T-cell (primary cell): ENCODE results near the gene ZIC2. TPM values are rescaled to one million over a fixed set of nuclear protein-coding genes. Genes with fewer than 3 reads are reported as not detected.

ENCODE experiments used
- ATAC-seq, 4 experiments: fragments of 200-7000 bp in 3 of 4; fragments of 150-1000 bp in 1 of 4; cut with Tn5 transposase; replicated peaks in 1 of 4; 1 replicate in 3 of 4; 2 replicates in 1 of 4; pipeline ENCODE4 v1.10.0; 2021; ENCODE audit warnings: moderate library complexity in 3 of 4, mild to moderate bottlenecking in 2 of 4, moderate number of reproducible peaks in 1 of 4
- CTCF ChIA-PET, 2 donors: fragments of 300-600 bp; sonication (Branson Sonifier 250); formaldehyde crosslinking; loops; one replicate each; lab custom pipeline; 2022; ENCODE audit warnings: antibody characterized with exemption in 2 of 2; lab: Charles Lee
- POLR2A ChIA-PET, 2 donors: fragments of 300-600 bp; sonication (Branson Sonifier 250); formaldehyde crosslinking; loops; one replicate each; lab custom pipeline; 2022; ENCODE audit warnings: antibody characterized with exemption in 2 of 2; lab: Charles Lee
- DNase-seq, 35 experiments: peaks; one replicate each; pipeline versions ENCODE4 v3.0.0 to v3.0.0-alpha.2; 2013 to 2023
- H3K27ac ChIP-seq: one replicate; pipeline ENCODE4 v1.5.1; 2013; ENCODE audit warnings: low read length
- H3K27me3 ChIP-seq, 2 experiments: replicated peaks in 1 of 2; 1 replicate in 1 of 2; 2 replicates in 1 of 2; pipeline versions ENCODE4 v1.6.1 to v1.7.0; 2013; ENCODE audit warnings: low read length in 1 of 2, mixed read lengths in 1 of 2; ENCODE audit not compliant: control insufficient read depth in 2 of 2, insufficient read depth in 2 of 2; ENCODE audit errors: extremely low read depth in 1 of 2
- H3K36me3 ChIP-seq, 2 donors: 1 replicate in 1 of 2; 2 replicates in 1 of 2; pipeline versions ENCODE4 v1.6.1 to v1.7.0; 2013; ENCODE audit warnings: low read length in 1 of 2; ENCODE audit not compliant: control insufficient read depth in 2 of 2, insufficient read depth in 1 of 2; ENCODE audit errors: extremely low read depth in 1 of 2
- H3K4me1 ChIP-seq, 2 experiments: 1 replicate in 1 of 2; 2 replicates in 1 of 2; pipeline versions ENCODE4 v1.6.1 to v1.7.0; 2013; ENCODE audit warnings: low read length in 2 of 2, mixed read lengths in 1 of 2; ENCODE audit not compliant: insufficient read depth in 2 of 2, control insufficient read depth in 1 of 2; ENCODE audit errors: extremely low read depth in 1 of 2
- H3K4me3 ChIP-seq, 2 donors: 1 replicate in 1 of 2; 2 replicates in 1 of 2; pipeline versions ENCODE4 v1.5.1 to v1.7.0; 2013; ENCODE audit warnings: mild to moderate bottlenecking in 2 of 2, low read length in 1 of 2, moderate library complexity in 1 of 2; ENCODE audit not compliant: control insufficient read depth in 1 of 2; ENCODE audit errors: extremely low read depth in 1 of 2
- H3K9me3 ChIP-seq: 2 replicates; pipeline ENCODE4 v1.7.0; 2013
- H3K27ac Mint-ChIP-seq, 2 donors: one replicate each; pipeline ENCODE4 v1.8.0; 2020 to 2021; ENCODE audit warnings: mild to moderate bottlenecking in 2 of 2, mixed read lengths in 2 of 2
- H3K27me3 Mint-ChIP-seq, 2 donors: one replicate each; pipeline ENCODE4 v1.8.0; 2021 to 2022; ENCODE audit warnings: mixed read lengths in 2 of 2
- H3K36me3 Mint-ChIP-seq: one replicate; pipeline ENCODE4 v1.8.0; 2021; ENCODE audit warnings: mixed read lengths
- H3K4me1 Mint-ChIP-seq, 3 donors: one replicate each; pipeline ENCODE4 v1.8.0; 2020 to 2022; ENCODE audit warnings: mixed read lengths in 3 of 3, mild to moderate bottlenecking in 1 of 3
- H3K4me3 Mint-ChIP-seq, 3 donors: one replicate each; pipeline ENCODE4 v1.8.0; 2020 to 2022; ENCODE audit warnings: mild to moderate bottlenecking in 3 of 3, mixed read lengths in 3 of 3, moderate library complexity in 3 of 3
- H3K9me3 Mint-ChIP-seq, 3 donors: one replicate each; pipeline ENCODE4 v1.8.0; 2020 to 2022; ENCODE audit warnings: mixed read lengths in 3 of 3
- WGBS: methylation state at CpG from one replicate; pipeline ENCODE4 v1.1.5; 2013; ENCODE audit warnings: missing lambda C conversion rate; ENCODE audit not compliant: insufficient coverage; 5-methylcytosine and 5-hydroxymethylcytosine counted together
- total RNA-seq, 35 experiments: library from RNA in 6 of 35; stranded (reverse) in 6 of 35; fragments of 120-200 nt in 1 of 35; gene quantifications; one replicate each; pipeline versions ENCODE4 v1.2.1 to v1.2.4 and lab custom pipeline; 2013 to 2026

Gene ZIC2
- total RNA-seq, 5 donors from 2014 or later (not counting 1 experiment from before 2014, with no cell fraction given): 0.10 to 0.88 (median 0.85) TPM; not detected in 2

- H3K27me3 ChIP-seq: peaks cover 15 to 90% of the 10 kb centered on the region in 2 experiments
- Mint-ChIP-seq H3K27ac (no peak overlapping the region), H3K9me3 (peaks cover 0 to 4% (median 4%) of the 10 kb centered on the region in 3 donors), H3K4me1 (peaks cover 24 to 39% (median 30%) of the 10 kb centered on the region in 3 donors), H3K27me3 (peaks cover 54 to 81% of the 10 kb centered on the region in 2 donors), H3K4me3 (no peak overlapping the region), H3K36me3 (peaks cover 5% of the 10 kb centered on the region)
- no peaks in the 10 kb centered on the region for H3K36me3 ChIP-seq
- peaks cover 11 to 58% of the 10 kb centered on the region in 2 experiments for H3K4me1 ChIP-seq
- ChIA-PET POLR2A (interaction anchor here (0.6 kb wide), 2 partner anchors 12 to 35 kb away, joined by 3 to 8 read pairs; no protein-coding TSS in a partner anchor), CTCF (interaction anchor here (0.6 to 0.7 kb wide), 2 partner anchors 458 to 603 kb away, joined by 3 read pairs; no protein-coding TSS in a partner anchor)
- 40% methylated on average over 5 of the region's 8 CpGs for WGBS
- ATAC-seq (no peak), DNase-seq (no peak)
- H3K9me3 ChIP-seq: no peaks in the 10 kb centered on the region
- no peak overlapping the region for H3K27ac ChIP-seq
- no peak overlapping the region for H3K4me3 ChIP-seq
These were observed 5.2 kb downstream of the ZIC2 start for GRCh38 chr13:99986741-99987140.

GRCh38 chr13:99987154-99988019 lies 5.8 kb downstream of the ZIC2 start:
- H3K9me3 ChIP-seq: no peaks in the 10 kb centered on the region
- Mint-ChIP-seq H3K4me1 (peaks cover 26 to 41% (median 30%) of the 10 kb centered on the region in 3 donors), H3K27ac (peak overlapping the region; percentile 16 to 49), H3K4me3 (no peak overlapping the region), H3K27me3 (peaks cover 61 to 87% of the 10 kb centered on the region in 2 donors), H3K9me3 (peaks cover 0 to 4% (median 4%) of the 10 kb centered on the region in 3 donors), H3K36me3 (peaks cover 5% of the 10 kb centered on the region)
- ChIA-PET CTCF (interaction anchor here in 1 of 2 donors (0.6 kb wide), 1 partner anchor 603 kb away, joined by 3 read pairs; no protein-coding TSS in a partner anchor), POLR2A (interaction anchor here in 1 of 2 donors (0.6 kb wide), 1 partner anchor 12 kb away, joined by 8 read pairs; no protein-coding TSS in a partner anchor)
- H3K27me3 ChIP-seq: peaks cover 19 to 95% of the 10 kb centered on the region in 2 experiments
- H3K4me1 ChIP-seq: peaks cover 11 to 56% of the 10 kb centered on the region in 2 experiments
- no peaks in the 10 kb centered on the region for H3K36me3 ChIP-seq
- ATAC-seq: no peak
- DNase-seq: no peak
- H3K4me3 ChIP-seq: no peak overlapping the region
- WGBS: 18% methylated on average over 2 of the region's 20 CpGs
- no peak overlapping the region for H3K27ac ChIP-seq

- ATAC-seq (no peak), DNase-seq (peak in 2 of 35 experiments; percentile 5 to 24)
- Histone ChIP-seq H3K27me3 (peaks cover 20 to 84% of the 10 kb centered on the region in 2 experiments), H3K4me3 (no peak overlapping the region), H3K27ac (no peak overlapping the region), H3K36me3 (no peaks in the 10 kb centered on the region), H3K4me1 (peaks cover 11 to 42% of the 10 kb centered on the region in 2 experiments), H3K9me3 (no peaks in the 10 kb centered on the region)
- Mint-ChIP-seq H3K27me3 (peaks cover 71 to 87% of the 10 kb centered on the region in 2 donors), H3K36me3 (peaks cover 5% of the 10 kb centered on the region), H3K9me3 (peaks cover 0 to 6% (median 4%) of the 10 kb centered on the region in 3 donors), H3K4me3 (peak overlapping the region in 1 of 3 donors; percentile 46), H3K4me1 (peaks cover 26 to 36% (median 28%) of the 10 kb centered on the region in 3 donors), H3K27ac (peak overlapping the region in 1 of 2 donors; percentile 52)
- ChIA-PET CTCF (interaction anchor here in 1 of 2 donors (0.6 kb wide), 1 partner anchor 31 kb away, joined by 3 read pairs; no protein-coding TSS in a partner anchor), POLR2A (no interaction called here)
- WGBS: 11% methylated on average over 32 of the region's 43 CpGs
These were observed 7.1 kb downstream of the ZIC2 start for GRCh38 chr13:99988529-99989275.

- Histone ChIP-seq H3K4me1 (peaks cover 11 to 42% of the 10 kb centered on the region in 2 experiments), H3K27ac (no peak overlapping the region), H3K36me3 (no peaks in the 10 kb centered on the region), H3K9me3 (no peaks in the 10 kb centered on the region), H3K27me3 (peaks cover 17 to 80% of the 10 kb centered on the region in 2 experiments), H3K4me3 (peak overlapping the region in 1 of 2 donors; percentile 49)
- DNase-seq (peak in 2 of 35 experiments; percentile 2 to 28), ATAC-seq (peak in 3 of 4 experiments; percentile 27 to 47 (median 32))
- ChIA-PET CTCF (interaction anchor here in 1 of 2 donors (0.6 kb wide), 1 partner anchor 31 kb away, joined by 3 read pairs; no protein-coding TSS in a partner anchor), POLR2A (interaction anchor here in 1 of 2 donors (0.5 to 0.6 kb wide), 2 partner anchors 68 to 572 kb away, joined by 3 read pairs; no protein-coding TSS in a partner anchor)
- Mint-ChIP-seq H3K27me3 (peaks cover 72 to 87% of the 10 kb centered on the region in 2 donors), H3K4me3 (peak overlapping the region in 1 of 3 donors; percentile 46), H3K4me1 (peaks cover 22 to 33% (median 26%) of the 10 kb centered on the region in 3 donors), H3K9me3 (peaks cover 0 to 6% (median 4%) of the 10 kb centered on the region in 3 donors), H3K36me3 (peaks cover 5% of the 10 kb centered on the region), H3K27ac (peak overlapping the region in 1 of 2 donors; percentile 52)
- WGBS: 5% methylated on average over 28 of the region's 42 CpGs
These were observed 7.9 kb downstream of the ZIC2 start for GRCh38 chr13:99989276-99990125.

GRCh38 chr13:99990126-99990977 lies 8.8 kb downstream of the ZIC2 start:
- H3K4me3 Mint-ChIP-seq: peak overlapping the region in 1 of 3 donors; percentile 46
- CTCF ChIA-PET: no interaction called here

More at GRCh38 chr13:99990126-99990977, 8.8 kb downstream of the ZIC2 start:
- DNase-seq (peak in 2 of 35 experiments; percentile 16 to 23), ATAC-seq (peak in 1 of 4 experiments; percentile 20)
- H3K4me1 Mint-ChIP-seq: peaks cover 22 to 29% (median 26%) of the 10 kb centered on the region in 3 donors
- Histone ChIP-seq H3K4me1 (peaks cover 11 to 35% of the 10 kb centered on the region in 2 experiments), H3K27me3 (peaks cover 20 to 72% of the 10 kb centered on the region in 2 experiments), H3K9me3 (peaks cover 3% of the 10 kb centered on the region), H3K36me3 (no peaks in the 10 kb centered on the region), H3K4me3 (peak overlapping the region in 1 of 2 donors; percentile 20), H3K27ac (no peak overlapping the region)
- peaks cover 8% of the 10 kb centered on the region for H3K36me3 Mint-ChIP-seq
- H3K9me3 Mint-ChIP-seq: peaks cover 4 to 11% (median 6%) of the 10 kb centered on the region in 3 donors
- WGBS: 4% methylated on average over 22 of the region's 42 CpGs
- POLR2A ChIA-PET: interaction anchor here in 1 of 2 donors (0.5 to 0.6 kb wide), 2 partner anchors 67 to 573 kb away, joined by 3 read pairs; no protein-coding TSS in a partner anchor
- peaks cover 79 to 91% of the 10 kb centered on the region in 2 donors for H3K27me3 Mint-ChIP-seq
- H3K27ac Mint-ChIP-seq: peak overlapping the region in 1 of 2 donors; percentile 36
